BE2C (cell line): ENCODE data around the gene PFDN2.

ENCODE experiments used
- DNase-seq: peaks from one replicate; pipeline ENCODE4 v3.0.0-alpha.2; 2020
- H3K27me3 ChIP-seq: fragments of 250-450 bp; sonication (Bioruptor Pico); 2 replicates; pipeline ENCODE4 v1.5.1; 2020; ENCODE audit warnings: mild to moderate bottlenecking
- H3K36me3 ChIP-seq: fragments of 250-450 bp; sonication (Bioruptor Pico); 2 replicates; pipeline ENCODE4 v1.5.1; 2020; ENCODE audit warnings: mild to moderate bottlenecking
- H3K4me1 ChIP-seq: fragments of 250-450 bp; sonication (Bioruptor Pico); 2 replicates; pipeline ENCODE4 v1.5.1; 2020
- H3K4me3 ChIP-seq: 2 replicates; pipeline ENCODE4 v1.5.1; 2011; ENCODE audit warnings: low read depth, low read length
- H3K9me3 ChIP-seq: fragments of 250-450 bp; sonication (Bioruptor Pico); 2 replicates; pipeline ENCODE4 v1.5.1; 2020
- TF ChIP-seq, protein P1 (sequence below): IDR thresholded peaks from 2 replicates; pipeline ENCODE4 v1.5.1; 2012; ENCODE audit warnings: mild to moderate bottlenecking, low read depth, low read length

The PFDN2 gene

DNA sequence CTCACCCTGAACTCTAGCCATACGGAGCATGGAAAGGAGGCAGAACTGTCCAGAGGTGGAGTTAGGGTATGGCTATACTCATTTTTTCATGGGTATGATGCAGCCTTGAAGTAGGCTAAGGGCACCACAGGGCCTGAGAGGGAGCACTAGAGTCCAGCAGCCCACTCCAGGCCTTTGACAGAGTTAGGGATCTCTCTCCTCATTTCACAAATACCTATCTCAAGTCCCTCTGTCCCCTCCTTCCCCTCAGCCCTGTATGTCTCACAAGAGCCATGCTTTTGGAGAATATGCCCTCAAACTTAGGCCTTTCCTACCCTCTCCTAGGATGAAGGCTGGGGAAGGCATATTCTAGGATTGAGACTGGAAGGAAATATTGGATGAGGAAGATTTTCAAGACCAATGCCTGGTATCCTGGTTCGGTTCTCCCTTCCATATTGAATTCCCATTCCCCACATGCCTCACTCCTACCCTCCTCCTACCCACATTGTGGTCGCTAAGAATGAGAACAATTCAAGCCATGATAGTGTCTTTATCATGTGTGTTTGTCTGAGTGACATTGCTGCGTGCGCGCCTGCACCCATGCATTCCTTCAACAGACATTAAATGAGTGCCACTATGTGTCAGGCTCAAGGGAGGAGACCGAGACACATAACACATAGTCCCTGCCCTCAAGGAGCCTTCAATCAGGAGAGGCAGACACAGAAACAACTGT, 25.9 kb downstream of the PFDN2 start:
- Histone ChIP-seq H3K9me3 (no peaks in the 10 kb centered on the region), H3K27me3 (no peaks in the 10 kb centered on the region), H3K4me1 (no peaks in the 10 kb centered on the region), H3K4me3 (no peak overlapping the region), H3K36me3 (no peaks in the 10 kb centered on the region)
- DNase-seq: no peak
- TF ChIP-seq, protein P1, sequence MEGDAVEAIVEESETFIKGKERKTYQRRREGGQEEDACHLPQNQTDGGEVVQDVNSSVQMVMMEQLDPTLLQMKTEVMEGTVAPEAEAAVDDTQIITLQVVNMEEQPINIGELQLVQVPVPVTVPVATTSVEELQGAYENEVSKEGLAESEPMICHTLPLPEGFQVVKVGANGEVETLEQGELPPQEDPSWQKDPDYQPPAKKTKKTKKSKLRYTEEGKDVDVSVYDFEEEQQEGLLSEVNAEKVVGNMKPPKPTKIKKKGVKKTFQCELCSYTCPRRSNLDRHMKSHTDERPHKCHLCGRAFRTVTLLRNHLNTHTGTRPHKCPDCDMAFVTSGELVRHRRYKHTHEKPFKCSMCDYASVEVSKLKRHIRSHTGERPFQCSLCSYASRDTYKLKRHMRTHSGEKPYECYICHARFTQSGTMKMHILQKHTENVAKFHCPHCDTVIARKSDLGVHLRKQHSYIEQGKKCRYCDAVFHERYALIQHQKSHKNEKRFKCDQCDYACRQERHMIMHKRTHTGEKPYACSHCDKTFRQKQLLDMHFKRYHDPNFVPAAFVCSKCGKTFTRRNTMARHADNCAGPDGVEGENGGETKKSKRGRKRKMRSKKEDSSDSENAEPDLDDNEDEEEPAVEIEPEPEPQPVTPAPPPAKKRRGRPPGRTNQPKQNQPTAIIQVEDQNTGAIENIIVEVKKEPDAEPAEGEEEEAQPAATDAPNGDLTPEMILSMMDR: no peak

DNA sequence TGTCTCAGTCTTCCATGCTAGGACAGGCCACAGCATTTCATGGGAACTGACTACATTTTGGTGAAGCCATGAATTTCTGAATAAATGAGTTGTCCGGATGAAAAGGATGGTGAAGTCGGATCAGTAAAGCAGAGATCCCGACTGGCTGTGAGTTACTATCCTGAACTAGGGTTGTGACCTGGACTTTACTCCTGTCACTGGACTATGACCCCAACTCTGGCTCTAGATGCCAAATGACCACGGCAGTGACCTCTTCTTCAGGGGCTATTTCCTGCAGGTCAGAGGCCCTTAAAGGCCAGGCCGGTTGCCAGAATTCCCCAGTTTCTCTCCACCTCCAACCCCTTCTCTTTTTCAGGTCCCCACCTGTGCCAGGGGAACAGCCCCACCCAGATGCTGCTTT, 26.7 kb downstream of the PFDN2 start:
- H3K9me3 ChIP-seq: no peaks in the 10 kb centered on the region
- no peak overlapping the region for H3K4me3 ChIP-seq
- DNase-seq: no peak
- TF ChIP-seq, protein P1: no peak
- H3K27me3 ChIP-seq: no peaks in the 10 kb centered on the region
- H3K4me1 ChIP-seq: no peaks in the 10 kb centered on the region
- no peaks in the 10 kb centered on the region for H3K36me3 ChIP-seq

DNA sequence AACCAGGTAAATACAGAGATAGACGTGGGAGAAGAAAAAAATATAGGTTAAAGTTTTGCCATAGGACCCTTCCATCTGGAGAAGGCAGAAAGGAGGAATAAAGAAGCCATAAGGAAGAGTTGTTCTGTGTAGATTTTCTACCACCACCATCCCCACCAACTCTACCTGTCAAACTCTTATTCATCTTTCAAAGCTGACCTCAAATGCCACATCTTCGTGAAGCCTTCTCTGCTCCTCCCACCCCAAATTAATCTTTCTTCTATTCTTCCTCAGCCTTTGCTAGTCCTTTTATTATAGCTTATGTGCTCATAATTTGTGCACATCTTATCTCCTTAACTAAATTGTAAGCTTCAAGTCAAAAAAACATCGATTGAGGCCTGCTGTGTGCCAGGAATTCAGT, 27.2 kb downstream of the PFDN2 start:
- Histone ChIP-seq H3K27me3 (no peaks in the 10 kb centered on the region), H3K36me3 (no peaks in the 10 kb centered on the region), H3K4me3 (no peak overlapping the region), H3K9me3 (no peaks in the 10 kb centered on the region), H3K4me1 (no peaks in the 10 kb centered on the region)
- no peak for DNase-seq
- TF ChIP-seq, protein P1: no peak

DNA sequence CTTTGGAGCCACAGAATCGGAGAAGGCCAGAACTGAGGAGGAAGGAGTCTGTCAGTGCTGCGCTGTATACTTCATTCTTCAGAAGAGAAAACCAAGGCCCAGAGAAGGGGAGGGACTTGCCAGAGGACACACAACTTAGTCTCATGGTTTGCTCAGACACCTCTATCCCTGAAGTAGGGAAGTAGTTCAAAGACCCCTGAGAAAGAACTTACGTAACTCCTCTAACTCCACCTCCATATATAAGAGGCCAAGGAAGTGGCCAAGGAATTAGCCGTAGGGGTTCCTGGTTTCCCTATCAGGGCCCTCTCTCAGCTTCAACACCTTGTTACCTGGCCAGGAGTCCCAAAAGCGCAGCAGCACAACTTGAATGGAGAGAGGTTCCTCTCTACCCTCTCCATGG, 27.9 kb downstream of the PFDN2 start:
- Histone ChIP-seq H3K4me1 (no peaks in the 10 kb centered on the region), H3K27me3 (no peaks in the 10 kb centered on the region), H3K9me3 (no peaks in the 10 kb centered on the region), H3K4me3 (no peak overlapping the region), H3K36me3 (no peaks in the 10 kb centered on the region)
- TF ChIP-seq, protein P1: no peak
- DNase-seq: no peak

DNA sequence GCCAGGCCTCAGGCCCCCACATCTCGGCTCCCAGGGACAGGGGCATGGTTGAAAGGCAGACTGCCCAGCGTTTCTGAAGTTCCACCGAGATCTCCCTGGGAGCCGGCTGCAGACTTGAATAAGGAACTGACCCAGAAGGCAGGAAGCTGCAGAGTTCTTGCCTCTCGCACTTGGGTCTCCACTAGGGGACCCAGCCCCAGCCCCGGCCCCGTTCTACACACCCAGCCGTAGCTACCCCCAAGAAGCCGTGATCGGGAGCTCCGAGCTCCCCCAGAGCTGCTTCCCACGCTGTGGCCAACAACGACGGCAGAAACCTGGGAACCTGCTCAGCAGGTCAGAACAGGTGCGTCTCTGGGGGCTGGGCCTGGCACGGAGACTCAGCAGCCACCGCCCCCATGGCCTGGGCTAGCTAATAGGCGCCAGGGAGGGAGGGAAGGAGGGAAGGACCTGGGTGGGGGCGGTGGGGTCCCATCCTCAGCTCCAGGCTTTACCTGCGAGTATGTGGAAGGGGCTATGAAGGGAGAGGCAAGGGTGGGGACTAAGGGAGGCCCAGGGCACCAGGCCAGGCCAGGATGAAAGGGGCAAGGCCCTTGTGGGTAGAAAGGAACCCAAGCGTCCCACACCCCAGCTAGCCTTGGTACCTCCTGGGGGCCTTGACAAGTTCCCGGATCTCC, 28.4 kb downstream of the PFDN2 start, which contains the start of gene NECTIN4:
TSS of gene NECTIN4 (minus strand) at position 308 of the 674 bp plus-strand sequence. CDS start at position 46, 262 bp downstream.
- Histone ChIP-seq H3K4me1 (no peaks in the 10 kb centered on the region), H3K27me3 (no peaks in the 10 kb centered on the region), H3K36me3 (no peaks in the 10 kb centered on the region), H3K9me3 (no peaks in the 10 kb centered on the region), H3K4me3 (no peak within 1 kb of the TSS)
- TF ChIP-seq, protein P1: no peak
- DNase-seq: no peak

DNA sequence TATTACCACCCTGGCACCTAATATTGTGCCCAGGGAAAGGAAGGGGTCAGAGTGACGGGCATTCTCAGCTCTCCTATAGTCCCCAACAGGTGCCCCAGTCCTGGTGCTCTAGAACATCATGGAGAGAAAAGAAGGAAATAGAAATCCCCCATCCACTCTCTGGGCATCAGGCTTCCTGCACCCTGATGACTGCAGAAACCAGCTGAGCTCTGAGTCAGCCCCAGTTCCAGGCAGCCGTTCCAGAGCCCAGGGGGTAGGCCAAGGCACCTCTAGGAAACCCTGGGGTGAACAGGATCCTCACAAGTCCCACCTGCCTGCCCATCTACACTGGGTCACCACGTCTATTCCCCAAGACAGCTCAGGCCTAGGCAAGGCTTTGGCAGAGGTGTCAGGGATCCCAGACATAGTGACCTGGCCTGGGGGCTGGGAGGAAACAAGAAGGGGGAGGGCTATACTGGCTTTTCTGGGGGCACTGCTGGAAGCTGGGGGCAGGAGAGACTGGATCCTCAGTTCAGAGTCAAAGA, 29.2 kb downstream of the PFDN2 start:
- Histone ChIP-seq H3K4me1 (peaks cover under 1% of the 10 kb centered on the region; the same call in 1 of the 2 replicates), H3K27me3 (no peaks in the 10 kb centered on the region), H3K36me3 (no peaks in the 10 kb centered on the region), H3K4me3 (no peak overlapping the region), H3K9me3 (no peaks in the 10 kb centered on the region)
- TF ChIP-seq, protein P1: no peak
- DNase-seq: no peak
